ENCODE measurements around the gene KIF15.

Gene KIF15

GRCh38 chr3:44896440-44896839 lies 134.8 kb downstream of the KIF15 start:
- in situ Hi-C loops (cut with MboI; ENCODE audit: low pct_unique_long_range_greater_than_20kb, low sequenced_read_pairs, unreplicated experiment), result no loop called here
- no peak for DNase-seq (ENCODE audit: low spot score)
- no peak for TF ChIP-seq CTCF (IDR thresholded peaks at IDR 0.05; ENCODE audit: extremely low read depth, insufficient read depth, missing control alignments)

GRCh38 chr3:44899683-44900367 lies 138.2 kb downstream of the KIF15 start:
- in situ Hi-C loops (cut with MboI; ENCODE audit: low pct_unique_long_range_greater_than_20kb, low sequenced_read_pairs, unreplicated experiment), result loop anchor here (25.0 kb wide), 1 partner anchor 563 kb away; the partner anchor contains the start of gene TCAIM
- DNase-seq (ENCODE audit: low spot score), result no peak
- TF ChIP-seq CTCF (IDR thresholded peaks at IDR 0.05; ENCODE audit: extremely low read depth, insufficient read depth, missing control alignments), result no peak

GRCh38 chr3:44902628-44903027 lies 141.0 kb downstream of the KIF15 start:
- DNase-seq (ENCODE audit: low spot score), result no peak
- no peak for TF ChIP-seq CTCF (IDR thresholded peaks at IDR 0.05; ENCODE audit: extremely low read depth, insufficient read depth, missing control alignments)
- in situ Hi-C loops (cut with MboI; ENCODE audit: low pct_unique_long_range_greater_than_20kb, low sequenced_read_pairs, unreplicated experiment), result loop anchor here (25.0 kb wide), 1 partner anchor 565 kb away; the partner anchor contains the start of gene TCAIM

Data from GM13977 (cell line).